ENCODE measurements around the gene DISP3.

DISP3 gene

GRCh38 chr1:11561740-11562139 is 82.8 kb downstream of the DISP3 start:
- Histone ChIP-seq H3K27me3 (peaks cover 0 to 5% (median 0%) of the 10 kb centered on the region in 11 experiments; a peak in 3 of 22 replicates), H3K4me1 (peaks cover 31 to 48% (median 36%) of the 10 kb centered on the region in 10 experiments)
- TF ChIP-seq Cebpa-rat (IDR thresholded peaks at IDR 0.05), result no peak

DNA sequence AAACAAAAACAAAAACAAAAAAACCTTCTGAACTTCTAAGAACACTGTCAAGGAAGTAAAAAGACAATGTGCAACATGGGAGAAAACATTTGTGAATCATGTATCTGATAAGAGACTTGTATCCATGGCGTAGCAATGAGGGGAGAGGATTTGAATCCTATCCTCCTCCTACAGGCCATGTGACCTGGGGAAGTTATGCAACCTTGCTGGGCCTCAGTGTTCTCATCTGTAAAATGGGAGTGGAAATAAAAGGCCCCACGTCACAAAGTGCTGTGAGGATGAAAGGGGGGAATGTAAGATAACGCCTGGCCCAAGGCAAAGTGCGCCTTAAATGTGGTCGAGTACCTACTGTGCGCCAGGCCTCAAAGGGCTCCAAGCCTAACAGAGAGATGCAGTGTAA is 83.7 kb downstream of the DISP3 start:
- Histone ChIP-seq H4K20me1 (peaks cover 0 to 8% (median 0%) of the 10 kb centered on the region in 11 experiments; a peak in 4 of 22 replicates), H3K4me1 (peaks cover 30 to 48% (median 35%) of the 10 kb centered on the region in 10 experiments), H3K27me3 (peaks cover 0 to 4% (median 0%) of the 10 kb centered on the region in 11 experiments; a peak in 2 of 22 replicates), H3K4me3 (no peak overlapping the region), H3K36me3 (no peaks in the 10 kb centered on the region), H3K4me2 (peak overlapping the region in 9 of 11 experiments; percentile 62 to 89 (median 79); a peak in 17 of 22 replicates), H3K27ac (0 out of 22 replicates have a peak overlapping the region, but pooled peaks of 1 of the 11 experiments have one; percentile 31), H3K9me3 (replicated peaks in 1 of 11) (no peaks in the 10 kb centered on the region), H3K9ac (no peak overlapping the region)
- TF ChIP-seq Cebpa-rat (IDR thresholded peaks at IDR 0.05), result no peak

More at GRCh38 chr1:11561740-11562139, 82.8 kb downstream of the DISP3 start:
- Histone ChIP-seq H4K20me1 (peaks cover 0 to 8% (median 0%) of the 10 kb centered on the region in 11 experiments; a peak in 4 of 22 replicates), H3K9me3 (replicated peaks in 1 of 11) (no peaks in the 10 kb centered on the region), H3K4me3 (no peak overlapping the region), H3K36me3 (no peaks in the 10 kb centered on the region), H3K4me2 (no peak overlapping the region), H3K9ac (no peak overlapping the region), H3K27ac (no peak overlapping the region)

- Histone ChIP-seq H3K27ac (peak overlapping the region in 8 of 11 experiments; percentile 4 to 56 (median 26); a peak in 10 of 22 replicates), H3K27me3 (no peaks in the 10 kb centered on the region; a peak in 1 of 22 replicates), H3K9me3 (replicated peaks in 1 of 11) (no peaks in the 10 kb centered on the region), H4K20me1 (peaks cover 0 to 4% (median 0%) of the 10 kb centered on the region in 11 experiments; a peak in 3 of 22 replicates), H3K4me2 (peak overlapping the region; percentile 62 to 89 (median 79)), H3K36me3 (no peaks in the 10 kb centered on the region), H3K4me1 (peaks cover 21 to 47% (median 32%) of the 10 kb centered on the region in 10 experiments), H3K4me3 (no peak overlapping the region), H3K9ac (peak overlapping the region in 8 of 11 experiments; percentile 4 to 45 (median 30); a peak in 6 of 22 replicates)
- TF ChIP-seq Cebpa-rat (IDR thresholded peaks at IDR 0.05), result no peak
These were observed 84.7 kb downstream of the DISP3 start for GRCh38 chr1:11563560-11564069.

- H3K4me1 ChIP-seq, result peaks cover 21 to 47% (median 30%) of the 10 kb centered on the region in 10 experiments
- H3K27me3 ChIP-seq, result no peaks in the 10 kb centered on the region
- H3K9me3 ChIP-seq (replicated peaks in 1 of 11), result no peaks in the 10 kb centered on the region
- peak overlapping the region; percentile 62 to 89 (median 79) for H3K4me2 ChIP-seq
- TF ChIP-seq Cebpa-rat (IDR thresholded peaks at IDR 0.05), result no peak
- peak overlapping the region in 2 of 11 experiments; percentile 20 to 45; a peak in 2 of 22 replicates for H3K9ac ChIP-seq
- H4K20me1 ChIP-seq, result no peaks in the 10 kb centered on the region; a peak in 3 of 22 replicates
- H3K27ac ChIP-seq, result peak overlapping the region in 1 of 11 experiments; percentile 41; a peak in 2 of 22 replicates
- no peaks in the 10 kb centered on the region for H3K36me3 ChIP-seq
- no peak overlapping the region for H3K4me3 ChIP-seq
These were observed 85.3 kb downstream of the DISP3 start for GRCh38 chr1:11564237-11564636.

DNA sequence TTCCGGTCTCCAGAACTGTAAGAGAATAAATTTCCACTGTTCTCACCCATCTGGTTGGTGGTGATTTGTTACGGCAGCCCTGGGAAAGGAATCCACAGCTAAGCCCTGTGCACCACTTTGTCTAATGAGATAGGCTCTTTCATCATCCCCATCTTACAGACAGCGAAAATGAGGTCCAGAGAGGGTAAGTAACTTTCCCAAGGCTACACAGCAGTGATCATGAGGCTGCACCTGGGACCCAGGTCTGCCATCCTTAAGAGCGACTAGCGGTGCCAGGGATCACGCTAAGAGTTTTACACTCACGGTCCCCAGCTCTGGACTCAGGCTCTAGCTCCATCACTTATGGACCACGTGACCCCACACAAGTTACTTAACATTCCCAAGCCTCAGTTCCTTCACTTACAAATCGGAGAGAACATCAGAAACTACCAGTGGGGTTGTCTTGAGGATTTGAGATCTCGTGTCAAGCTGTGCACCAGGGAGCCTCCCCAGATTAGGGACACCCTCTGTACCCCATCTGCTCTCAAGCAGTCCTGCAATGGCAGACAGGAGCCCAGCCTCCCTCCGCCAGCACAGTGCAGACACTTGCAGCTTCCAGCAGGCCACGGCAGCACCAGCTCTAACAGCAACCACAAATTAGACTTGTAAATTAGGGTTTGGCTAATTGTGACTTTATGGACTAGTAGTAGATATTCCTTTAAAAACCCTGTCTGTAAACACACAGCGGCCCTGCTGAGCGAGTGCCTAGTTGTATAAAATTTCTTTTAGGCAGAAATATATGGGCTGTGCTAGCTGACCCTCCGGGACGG is 87.3 kb downstream of the DISP3 start:
- no peak overlapping the region for H3K4me3 ChIP-seq
- no peak for TF ChIP-seq Cebpa-rat (IDR thresholded peaks at IDR 0.05)
- no peaks in the 10 kb centered on the region for H3K9me3 ChIP-seq (replicated peaks in 1 of 11)
- no peak overlapping the region for H3K9ac ChIP-seq
- no peak overlapping the region for H3K4me2 ChIP-seq
- no peak overlapping the region for H3K27ac ChIP-seq
- peaks cover 27 to 64% (median 41%) of the 10 kb centered on the region in 10 experiments for H3K4me1 ChIP-seq
- H3K36me3 ChIP-seq, result no peaks in the 10 kb centered on the region
- H4K20me1 ChIP-seq, result peaks cover 0 to 7% (median 0%) of the 10 kb centered on the region in 11 experiments; a peak in 2 of 22 replicates
- H3K27me3 ChIP-seq, result no peaks in the 10 kb centered on the region

DNA sequence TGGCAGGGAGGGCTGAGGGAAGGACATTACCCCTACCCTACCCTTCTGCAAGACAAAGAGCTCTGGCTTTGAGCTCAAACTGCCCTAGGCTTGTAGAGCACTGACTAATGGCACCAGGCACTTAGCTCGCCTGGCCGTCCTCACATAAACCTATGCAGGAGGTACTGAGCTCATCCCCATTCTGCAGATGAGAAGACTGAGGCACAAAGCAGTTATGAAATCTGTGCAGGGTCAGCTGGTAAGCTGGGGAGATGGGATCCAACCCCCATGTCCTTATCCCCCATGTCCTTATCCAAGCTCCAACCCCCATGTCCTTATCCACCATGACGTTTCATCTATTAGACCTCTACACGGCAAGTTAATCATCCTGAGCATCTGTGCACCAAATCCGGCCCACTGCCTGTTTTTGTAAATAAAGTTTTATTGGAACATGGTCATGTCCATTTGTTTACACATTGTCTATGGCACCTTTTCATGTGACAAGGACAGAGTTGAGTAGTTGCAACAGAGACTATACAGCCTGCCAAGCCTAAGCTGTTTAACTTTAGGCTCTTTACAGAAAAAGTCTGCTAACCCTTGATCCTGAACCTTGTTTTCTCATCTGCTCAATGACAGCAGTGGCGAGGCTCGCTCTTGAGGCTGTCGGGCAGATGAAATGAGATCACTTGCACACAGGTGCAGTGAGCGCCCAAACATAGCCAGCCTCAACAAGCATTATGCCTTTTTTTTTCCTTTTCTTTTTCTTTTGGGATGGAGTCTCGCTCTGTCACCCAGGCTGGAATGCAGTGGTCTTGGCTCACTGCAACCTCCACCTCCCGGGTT is 88.5 kb downstream of the DISP3 start:
- Histone ChIP-seq H3K27ac (no peak overlapping the region), H3K9me3 (replicated peaks in 1 of 11) (no peaks in the 10 kb centered on the region), H3K9ac (no peak overlapping the region), H3K36me3 (no peaks in the 10 kb centered on the region), H3K4me1 (peaks cover 28 to 71% (median 49%) of the 10 kb centered on the region in 10 experiments), H3K4me2 (no peak overlapping the region; a peak in 1 of 22 replicates), H4K20me1 (peaks cover 0 to 7% (median 0%) of the 10 kb centered on the region in 11 experiments; a peak in 2 of 22 replicates), H3K4me3 (no peak overlapping the region), H3K27me3 (no peaks in the 10 kb centered on the region)
- no peak for TF ChIP-seq Cebpa-rat (IDR thresholded peaks at IDR 0.05)

DNA sequence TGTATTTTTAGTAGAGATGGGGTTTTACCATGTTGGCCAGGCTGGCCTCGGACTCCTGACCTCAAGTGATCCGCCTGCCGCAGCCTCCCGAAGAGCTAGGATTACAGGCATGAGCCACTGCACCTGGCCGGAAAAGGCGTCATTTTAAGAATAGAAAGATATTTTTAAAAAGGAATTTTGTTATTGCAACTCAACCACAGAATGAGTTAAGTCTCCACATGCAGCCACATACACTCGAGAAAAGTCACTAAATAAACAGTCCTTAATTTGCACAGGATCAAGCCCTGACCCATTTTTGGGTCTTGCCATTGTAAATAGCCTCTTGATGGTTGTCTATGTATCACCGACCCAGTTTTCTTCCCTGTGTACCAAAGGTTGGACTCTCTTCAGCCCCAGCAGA is 89.7 kb downstream of the DISP3 start:
- Histone ChIP-seq H4K20me1 (peaks cover 0 to 7% (median 0%) of the 10 kb centered on the region in 11 experiments; a peak in 2 of 22 replicates), H3K4me3 (no peak overlapping the region), H3K4me1 (peaks cover 19 to 60% (median 38%) of the 10 kb centered on the region in 10 experiments), H3K27me3 (no peaks in the 10 kb centered on the region), H3K27ac (no peak overlapping the region), H3K9me3 (replicated peaks in 1 of 11) (no peaks in the 10 kb centered on the region), H3K9ac (no peak overlapping the region), H3K4me2 (no peak overlapping the region), H3K36me3 (no peaks in the 10 kb centered on the region)
- no peak for TF ChIP-seq Cebpa-rat (IDR thresholded peaks at IDR 0.05)

- peaks cover 0 to 7% (median 0%) of the 10 kb centered on the region in 11 experiments; a peak in 1 of 22 replicates for H4K20me1 ChIP-seq
- H3K4me1 ChIP-seq, result peaks cover 10 to 51% (median 29%) of the 10 kb centered on the region in 10 experiments; a peak in 19 of 20 replicates
- H3K27me3 ChIP-seq, result no peaks in the 10 kb centered on the region
- no peak for TF ChIP-seq Cebpa-rat (IDR thresholded peaks at IDR 0.05)
- H3K27ac ChIP-seq, result no peak overlapping the region
- 0 out of 22 replicates have a peak overlapping the region, but pooled peaks of 1 of the 11 experiments have one; percentile 3 for H3K4me2 ChIP-seq
- no peak overlapping the region for H3K4me3 ChIP-seq
- H3K9ac ChIP-seq, result peak overlapping the region in 1 of 11 experiments; percentile 25; a peak in 1 of 22 replicates
- H3K9me3 ChIP-seq (replicated peaks in 1 of 11), result no peaks in the 10 kb centered on the region
- H3K36me3 ChIP-seq, result no peaks in the 10 kb centered on the region
These were observed 90.6 kb downstream of the DISP3 start for GRCh38 chr1:11569551-11569950.

Measured in BLaER1 treated with 17β-estradiol and CSF1 and Interleukin-3, amounts not matched to agents 10 nM and 100 nM (cell line).